ENCODE measurements around the gene PEX13. TPM values are rescaled to one million over a fixed set of nuclear protein-coding genes. Genes with fewer than 3 reads are reported as not detected.
A peak's percentile ranks its signal among the peaks of the same experiment; 100 is the strongest.
"Not testable (repeated sequence)": the region's sequence is repeated elsewhere in the genome, so short reads cannot be mapped to it uniquely, and the experiment has no call there.

PEX13 gene
- polyA plus RNA-seq, 3 donors = 4.1 to 5.7 (median 4.8) TPM

DNA sequence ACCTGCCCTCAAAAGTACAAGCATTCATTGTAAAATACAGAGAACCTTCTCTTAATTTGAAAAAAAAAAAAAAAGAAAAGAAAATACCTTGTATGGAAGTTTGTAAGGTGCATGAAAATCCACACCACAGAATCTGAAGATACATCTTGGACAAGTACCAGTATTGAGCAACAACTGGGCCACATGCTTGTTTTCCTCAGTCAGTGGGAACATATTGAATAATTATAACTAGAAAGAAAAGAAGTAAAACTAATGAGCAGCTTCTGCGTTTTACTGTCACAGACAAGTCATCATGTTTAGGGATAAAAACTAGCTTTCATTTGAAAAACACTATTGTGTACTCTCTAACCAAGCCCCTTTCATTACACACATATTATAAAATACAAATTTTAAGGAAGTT lies 5.8 kb upstream of the PEX13 start:
- H3K79me2 ChIP-seq (ENCODE audit: insufficient read depth, low read length) = peaks cover 20% of the 10 kb centered on the region
- no peak overlapping the region for H3K9ac ChIP-seq (ENCODE audit: insufficient read depth, low read length, poor library complexity, severe bottlenecking)
- H3K4me3 ChIP-seq (replicated peaks in 1 of 3; ENCODE audit: low read depth in 2 of 3, low read length in 3 of 3) = no peak overlapping the region
- Mint-ChIP-seq H3K9me3 (no peaks in the 10 kb centered on the region), H3K4me3 (no peak overlapping the region), H3K36me3 (peaks cover 0 to 7% of the 10 kb centered on the region in 2 donors), H3K4me1 (peaks cover 45% of the 10 kb centered on the region), H3K27ac (peak overlapping the region; percentile 67 to 94 (median 88)), H3K27me3 (ENCODE audit: low read depth in 3 of 3) (no peaks in the 10 kb centered on the region)
- no CpG with 5 or more reads among the region's 1 CpG for WGBS (ENCODE audit: insufficient coverage)
- intact Hi-C loops (cut with micrococcal nuclease) = loop anchor here in 1 of 2 donors (5.0 kb wide), 1 partner anchor 219 kb away; no protein-coding TSS in a partner anchor
- peaks cover 0 to 6% of the 10 kb centered on the region in 2 donors for H3K36me3 ChIP-seq (replicated peaks in 1 of 2; ENCODE audit: control insufficient read depth in 1 of 2, insufficient read depth in 2 of 2, low read length in 2 of 2)
- H3K27me3 ChIP-seq (ENCODE audit: control insufficient read depth in 2 of 2, insufficient read depth in 2 of 2, low read length in 2 of 2) = no peaks in the 10 kb centered on the region
- H2AFZ ChIP-seq (ENCODE audit: insufficient read depth, low read depth, low read length, poor library complexity, severe bottlenecking) = no peak overlapping the region
- H3K4me2 ChIP-seq (replicated peaks; ENCODE audit: extremely low read depth, low read length, poor library complexity, severe bottlenecking) = peak overlapping the region; percentile 22
- H3K4me1 ChIP-seq (ENCODE audit: control insufficient read depth in 1 of 2, insufficient read depth in 2 of 2, low read length in 2 of 2) = peaks cover 41 to 48% of the 10 kb centered on the region in 2 donors
- no peaks in the 10 kb centered on the region for H4K20me1 ChIP-seq (ENCODE audit: insufficient read depth, low read length)
- peak overlapping the region in 1 of 2 donors; percentile 66 for H3K27ac ChIP-seq (ENCODE audit: low read depth in 1 of 2, low read length in 2 of 2)
- peak in 2 of 3 donors; percentile 37 to 51 for DNase-seq
- TF ChIP-seq, protein P1, sequence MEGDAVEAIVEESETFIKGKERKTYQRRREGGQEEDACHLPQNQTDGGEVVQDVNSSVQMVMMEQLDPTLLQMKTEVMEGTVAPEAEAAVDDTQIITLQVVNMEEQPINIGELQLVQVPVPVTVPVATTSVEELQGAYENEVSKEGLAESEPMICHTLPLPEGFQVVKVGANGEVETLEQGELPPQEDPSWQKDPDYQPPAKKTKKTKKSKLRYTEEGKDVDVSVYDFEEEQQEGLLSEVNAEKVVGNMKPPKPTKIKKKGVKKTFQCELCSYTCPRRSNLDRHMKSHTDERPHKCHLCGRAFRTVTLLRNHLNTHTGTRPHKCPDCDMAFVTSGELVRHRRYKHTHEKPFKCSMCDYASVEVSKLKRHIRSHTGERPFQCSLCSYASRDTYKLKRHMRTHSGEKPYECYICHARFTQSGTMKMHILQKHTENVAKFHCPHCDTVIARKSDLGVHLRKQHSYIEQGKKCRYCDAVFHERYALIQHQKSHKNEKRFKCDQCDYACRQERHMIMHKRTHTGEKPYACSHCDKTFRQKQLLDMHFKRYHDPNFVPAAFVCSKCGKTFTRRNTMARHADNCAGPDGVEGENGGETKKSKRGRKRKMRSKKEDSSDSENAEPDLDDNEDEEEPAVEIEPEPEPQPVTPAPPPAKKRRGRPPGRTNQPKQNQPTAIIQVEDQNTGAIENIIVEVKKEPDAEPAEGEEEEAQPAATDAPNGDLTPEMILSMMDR (IDR thresholded peaks at IDR 0.05) = no peak
- no peaks in the 10 kb centered on the region for H3K9me3 ChIP-seq (replicated peaks in 1 of 2; ENCODE audit: control insufficient read depth in 1 of 2, insufficient read depth in 1 of 2, low read length in 2 of 2)

DNA sequence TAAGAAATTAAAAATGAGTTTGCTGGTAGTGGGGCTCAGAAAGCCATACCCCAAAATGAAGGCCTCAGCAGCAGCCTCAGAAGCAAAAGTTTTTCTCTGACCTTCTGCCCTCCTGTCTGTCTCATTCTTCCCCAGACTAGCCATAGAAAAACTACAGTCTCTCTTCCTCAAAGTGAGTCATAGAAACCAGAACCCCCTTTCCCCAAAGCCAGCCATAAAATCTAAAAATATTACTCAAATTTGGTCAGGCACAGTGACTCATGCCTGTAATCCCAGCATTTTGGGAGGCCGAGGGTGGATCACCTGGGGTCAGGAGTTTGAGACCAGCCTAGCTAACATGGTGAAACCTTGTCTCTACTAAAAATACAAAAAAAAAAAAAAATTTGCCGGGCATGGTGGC lies 5.2 kb upstream of the PEX13 start:
- peak overlapping the region; percentile 22 for H3K4me2 ChIP-seq (replicated peaks; ENCODE audit: extremely low read depth, low read length, poor library complexity, severe bottlenecking)
- Mint-ChIP-seq H3K27ac (peak overlapping the region; percentile 67 to 94 (median 88)), H3K4me1 (peaks cover 45% of the 10 kb centered on the region)
- WGBS (ENCODE audit: insufficient coverage) = no CpG with 5 or more reads among the region's 2 CpGs
- H3K9me3 Mint-ChIP-seq; H2AFZ ChIP-seq (ENCODE audit: insufficient read depth, low read depth, low read length, poor library complexity, severe bottlenecking); H3K9ac ChIP-seq (ENCODE audit: insufficient read depth, low read length, poor library complexity, severe bottlenecking); H3K4me3 ChIP-seq (replicated peaks in 1 of 3; ENCODE audit: low read depth in 2 of 3, low read length in 3 of 3); H3K36me3 Mint-ChIP-seq; H3K36me3 ChIP-seq (replicated peaks in 1 of 2; ENCODE audit: control insufficient read depth in 1 of 2, insufficient read depth in 2 of 2, low read length in 2 of 2); H3K27me3 ChIP-seq (ENCODE audit: control insufficient read depth in 2 of 2, insufficient read depth in 2 of 2, low read length in 2 of 2); H3K9me3 ChIP-seq (replicated peaks in 1 of 2; ENCODE audit: control insufficient read depth in 1 of 2, insufficient read depth in 1 of 2, low read length in 2 of 2); H3K4me3 Mint-ChIP-seq; H4K20me1 ChIP-seq (ENCODE audit: insufficient read depth, low read length); H3K27me3 Mint-ChIP-seq (ENCODE audit: low read depth in 3 of 3): not testable (repeated sequence)
- peak overlapping the region; percentile 48 to 66 for H3K27ac ChIP-seq (ENCODE audit: low read depth in 1 of 2, low read length in 2 of 2)
- peaks cover 26% of the 10 kb centered on the region for H3K79me2 ChIP-seq (ENCODE audit: insufficient read depth, low read length)
- H3K4me1 ChIP-seq (ENCODE audit: control insufficient read depth in 1 of 2, insufficient read depth in 2 of 2, low read length in 2 of 2) = peaks cover 41 to 50% of the 10 kb centered on the region in 2 donors
- intact Hi-C loops (cut with micrococcal nuclease) = loop anchor here in 1 of 2 donors (5.0 kb wide), 1 partner anchor 220 kb away; no protein-coding TSS in a partner anchor
- DNase-seq = peak; percentile 71 to 91 (median 85)

Data from CD14-positive monocyte (primary cell).